VCaP (cell line): ENCODE measurements around the gene NFIA.
"Not testable (repeated sequence)": the region's sequence is repeated elsewhere in the genome, so short reads cannot be mapped to it uniquely, and the experiment has no call there.

ENCODE experiments used
- H3K27ac ChIP-seq: fragments of 450-650 bp; 2 replicates; pipeline ENCODE4 v1.5.1; 2017
- CTCF ChIP-seq: fragments of 450-650 bp; conservative IDR thresholded peaks from 2 replicates; pipeline ENCODE4 v1.5.1; 2017; ENCODE audit warnings: mild to moderate bottlenecking, moderate library complexity

NFIA gene

GRCh38 chr1:61054601-61054993 lies 27.8 kb upstream of the NFIA start:
- peak overlapping the region; percentile 82 for H3K27ac ChIP-seq
- no peak for TF ChIP-seq CTCF

DNA sequence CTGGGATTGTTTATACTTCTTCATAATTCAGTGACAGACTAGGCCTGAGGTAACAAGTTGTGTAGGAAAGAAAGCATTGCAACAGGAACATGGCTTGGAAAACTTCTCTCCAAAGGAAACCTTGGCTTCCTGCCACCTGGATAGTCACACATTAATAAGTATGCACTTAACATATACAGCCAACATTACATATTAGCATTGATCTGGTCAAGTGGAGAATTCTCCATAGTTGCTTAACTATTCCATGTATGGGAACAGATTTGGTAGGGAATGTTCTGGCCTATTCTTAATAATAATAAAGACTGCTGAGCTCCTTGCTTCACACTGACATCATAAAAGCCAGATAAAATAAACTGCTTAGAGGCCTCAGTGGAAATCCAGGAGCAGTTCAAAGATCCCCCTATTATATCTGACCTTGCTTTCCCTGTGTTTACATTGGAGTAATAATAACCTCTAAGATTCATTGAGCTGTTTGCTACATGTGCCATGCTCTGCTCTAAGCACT lies 27.2 kb upstream of the NFIA start:
- peak overlapping the region; percentile 82 for H3K27ac ChIP-seq
- no peak for TF ChIP-seq CTCF

DNA sequence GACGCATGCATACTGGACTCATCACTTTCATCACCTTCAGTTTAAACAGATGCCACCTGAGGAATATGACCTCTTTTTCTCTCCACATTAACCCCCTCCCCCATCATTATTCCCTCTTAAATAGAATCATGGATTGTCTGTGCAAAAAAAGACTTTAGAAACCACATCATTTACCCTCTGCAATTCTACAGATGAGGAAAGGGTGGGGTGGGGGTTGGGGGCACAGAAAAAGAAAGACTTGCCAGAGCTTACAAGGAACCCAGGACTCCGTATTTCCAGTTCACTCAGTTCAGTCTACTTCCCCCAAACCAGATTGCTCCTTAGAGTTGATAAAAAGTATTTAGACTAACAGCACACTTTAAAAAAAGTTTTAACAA lies 26.2 kb upstream of the NFIA start:
- H3K27ac ChIP-seq: peak overlapping the region; percentile 82
- no peak for TF ChIP-seq CTCF

GRCh38 chr1:61056573-61057439 lies 25.6 kb upstream of the NFIA start:
- H3K27ac ChIP-seq: peak overlapping the region; percentile 82
- TF ChIP-seq CTCF: no peak

- TF ChIP-seq CTCF: no peak
- H3K27ac ChIP-seq: no peak overlapping the region
Measured at GRCh38 chr1:61058483-61059245, 23.7 kb upstream of the NFIA start.

- not testable (repeated sequence) for H3K27ac ChIP-seq
Measured at GRCh38 chr1:61061601-61062000, 20.8 kb upstream of the NFIA start.

GRCh38 chr1:61064673-61065072 lies 17.7 kb upstream of the NFIA start:
- H3K27ac ChIP-seq: no peak overlapping the region
- no peak for TF ChIP-seq CTCF
